Activated CD4-positive, alpha-beta T cell treated with anti-CD3 and anti-CD28 coated beads, Interleukin-2, amount 50 U/mL, for 24 hours (primary cell): ENCODE results near the gene IGFBP3.

Experiments
- DNase-seq, 2 donors: peaks; one replicate each; pipeline ENCODE4 v3.0.0-alpha.2; 2020; ENCODE audit warnings: low read depth in 1 of 2, low spot score in 1 of 2

Gene IGFBP3

DNA sequence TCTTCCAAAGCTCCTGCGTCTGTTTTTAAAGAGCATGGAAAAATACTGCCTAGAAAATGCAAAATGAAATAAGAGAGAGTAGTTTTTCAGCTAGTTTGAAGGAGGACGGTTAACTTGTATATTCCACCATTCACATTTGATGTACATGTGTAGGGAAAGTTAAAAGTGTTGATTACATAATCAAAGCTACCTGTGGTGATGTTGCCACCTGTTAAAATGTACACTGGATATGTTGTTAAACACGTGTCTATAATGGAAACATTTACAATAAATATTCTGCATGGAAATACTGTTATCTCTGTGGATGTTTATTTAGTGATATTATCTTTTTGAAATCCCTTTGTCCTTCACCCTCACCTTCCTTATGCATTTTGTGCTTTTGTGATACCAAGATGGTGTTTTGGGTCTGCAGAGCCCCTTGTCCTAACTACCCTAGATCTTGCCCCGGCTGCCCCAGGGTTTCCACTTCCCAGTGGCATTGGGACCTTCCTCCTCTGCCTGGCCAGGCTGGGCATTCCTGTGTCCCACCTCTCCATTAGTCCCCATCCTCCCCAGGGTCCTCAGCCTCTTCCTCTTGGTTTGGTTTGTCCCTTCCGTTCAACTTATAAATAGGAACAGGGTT lies 27.6 kb downstream of the IGFBP3 start:
- no peak for DNase-seq

DNA sequence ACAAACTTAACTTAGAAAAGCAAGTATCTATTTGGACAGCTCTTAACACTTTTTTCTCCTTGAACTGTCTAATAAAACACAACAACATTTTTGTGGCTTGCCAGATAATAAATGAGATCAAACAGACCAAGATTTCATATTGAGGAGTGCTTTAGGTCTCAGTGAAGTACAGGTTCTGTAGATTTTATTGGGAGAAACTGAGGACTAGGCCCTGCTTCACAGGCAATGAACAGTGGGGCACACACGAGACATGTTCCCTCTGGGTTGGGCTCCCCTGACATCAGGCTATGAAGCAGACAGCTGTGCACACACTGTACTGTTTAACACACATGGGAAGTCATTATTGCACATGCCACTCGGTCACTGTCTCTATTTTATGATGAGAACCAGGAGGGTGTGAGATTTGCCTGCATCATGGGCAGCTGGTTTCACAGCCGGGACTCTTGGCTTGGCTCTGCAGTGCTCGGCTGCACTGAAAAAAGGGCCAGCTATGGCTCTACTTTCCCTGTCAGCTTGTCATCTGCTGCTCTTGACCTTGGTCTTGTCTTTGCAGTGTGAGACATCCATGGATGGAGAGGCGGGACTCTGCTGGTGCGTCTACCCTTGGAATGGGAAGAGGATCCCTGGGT lies 28.6 kb downstream of the IGFBP3 start:
- no peak for DNase-seq

DNA sequence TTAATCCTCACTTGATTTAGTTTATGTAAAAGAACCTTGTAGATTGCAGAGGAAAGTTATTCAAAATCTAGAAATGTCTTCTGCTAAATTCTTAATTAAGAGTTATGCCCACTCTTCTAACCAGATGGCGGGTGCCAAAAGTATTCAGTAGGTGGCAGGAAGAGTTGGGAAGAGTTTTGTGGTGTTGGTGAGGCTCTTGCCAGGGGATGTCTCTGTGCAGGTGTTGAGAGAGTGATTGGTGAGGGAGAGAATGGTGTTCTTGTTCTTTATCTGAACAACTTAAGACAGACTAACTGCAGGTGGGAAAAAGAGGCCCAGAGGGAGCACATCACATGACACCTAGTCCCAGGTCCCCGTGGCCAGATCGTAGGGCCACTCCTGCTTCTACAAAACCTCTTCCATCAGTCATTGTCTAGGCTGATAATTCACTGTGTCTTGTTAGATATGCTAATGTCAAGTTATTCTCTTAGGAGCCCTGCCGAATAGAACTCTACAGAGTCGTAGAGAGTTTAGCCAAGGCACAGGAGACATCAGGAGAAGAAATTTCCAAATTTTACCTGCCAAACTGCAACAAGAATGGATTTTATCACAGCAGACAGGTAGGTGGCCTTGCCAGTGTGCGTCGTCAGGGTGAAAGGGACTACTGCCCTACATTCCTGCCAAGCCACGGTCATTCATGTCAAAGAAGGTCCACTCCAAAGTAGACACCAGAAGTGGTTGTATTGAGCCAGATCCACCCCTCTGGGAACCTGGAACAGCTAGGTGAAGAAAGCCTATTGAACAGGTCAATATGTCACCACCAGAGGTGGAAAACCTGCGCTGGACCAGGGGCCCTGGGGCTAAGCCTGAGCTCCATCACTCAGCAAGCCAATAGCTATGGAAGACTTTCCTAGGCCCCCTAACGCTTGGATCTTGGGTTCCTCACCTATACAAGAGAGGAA lies 29.3 kb downstream of the IGFBP3 start:
- DNase-seq = no peak

DNA sequence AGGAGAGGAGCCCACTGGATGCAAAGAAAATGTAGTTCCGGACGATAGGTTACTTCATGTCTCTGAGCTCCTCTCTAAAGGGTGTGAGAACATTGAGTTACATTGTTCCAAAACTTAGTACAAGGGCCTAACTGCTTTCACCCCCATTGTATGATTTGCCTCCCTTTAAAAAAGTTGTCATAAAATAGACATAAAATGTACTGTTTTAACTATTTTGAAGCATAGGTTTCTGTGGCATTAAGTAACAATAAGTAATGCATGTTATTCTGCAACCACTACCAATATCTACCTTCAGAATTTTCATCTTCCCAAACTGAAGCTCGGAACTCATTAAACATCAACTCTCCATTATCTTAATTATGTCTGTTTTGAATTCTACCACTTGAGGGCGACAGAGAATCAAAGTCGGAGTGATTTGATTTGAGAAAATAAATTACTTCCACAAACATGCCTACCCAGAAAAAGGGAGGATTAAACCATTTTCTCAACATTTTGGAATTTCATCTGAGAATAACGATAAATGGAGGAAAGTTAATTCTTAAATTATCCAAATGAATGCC lies 30.1 kb downstream of the IGFBP3 start:
- DNase-seq = no peak

DNA sequence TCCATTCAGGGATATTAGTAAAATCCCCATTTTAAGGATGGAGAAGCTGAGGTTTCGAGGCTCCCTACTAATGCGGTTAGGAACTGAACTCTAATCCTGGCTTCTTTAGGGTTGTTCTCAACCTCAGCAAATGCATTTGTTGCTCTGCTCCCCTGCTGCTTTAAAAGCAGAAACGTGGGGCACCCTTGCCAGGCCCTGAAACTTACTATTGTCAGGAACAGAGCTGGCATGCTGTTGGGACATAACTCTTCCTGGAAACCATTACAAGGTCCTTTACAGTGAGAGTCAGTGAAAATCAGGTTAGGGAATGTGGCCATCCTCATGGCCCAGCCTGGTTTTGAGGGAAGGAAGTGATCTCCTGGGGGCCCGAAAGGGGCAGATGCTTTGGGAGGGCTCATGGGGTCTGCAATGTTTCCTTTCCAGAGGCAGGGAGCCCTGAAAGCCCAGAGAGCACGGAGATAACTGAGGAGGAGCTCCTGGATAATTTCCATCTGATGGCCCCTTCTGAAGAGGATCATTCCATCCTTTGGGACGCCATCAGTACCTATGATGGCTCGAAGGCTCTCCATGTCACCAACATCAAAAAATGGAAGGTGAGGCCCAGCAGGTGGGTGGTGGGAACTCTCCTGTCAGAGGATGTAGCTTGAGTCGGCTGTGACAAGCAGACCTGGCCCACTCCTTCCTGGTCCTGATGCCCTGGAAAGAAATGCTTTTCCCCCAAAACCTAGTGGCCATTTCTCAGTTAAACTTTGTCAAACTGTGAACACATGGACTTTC lies 30.8 kb downstream of the IGFBP3 start:
- DNase-seq = no peak

DNA sequence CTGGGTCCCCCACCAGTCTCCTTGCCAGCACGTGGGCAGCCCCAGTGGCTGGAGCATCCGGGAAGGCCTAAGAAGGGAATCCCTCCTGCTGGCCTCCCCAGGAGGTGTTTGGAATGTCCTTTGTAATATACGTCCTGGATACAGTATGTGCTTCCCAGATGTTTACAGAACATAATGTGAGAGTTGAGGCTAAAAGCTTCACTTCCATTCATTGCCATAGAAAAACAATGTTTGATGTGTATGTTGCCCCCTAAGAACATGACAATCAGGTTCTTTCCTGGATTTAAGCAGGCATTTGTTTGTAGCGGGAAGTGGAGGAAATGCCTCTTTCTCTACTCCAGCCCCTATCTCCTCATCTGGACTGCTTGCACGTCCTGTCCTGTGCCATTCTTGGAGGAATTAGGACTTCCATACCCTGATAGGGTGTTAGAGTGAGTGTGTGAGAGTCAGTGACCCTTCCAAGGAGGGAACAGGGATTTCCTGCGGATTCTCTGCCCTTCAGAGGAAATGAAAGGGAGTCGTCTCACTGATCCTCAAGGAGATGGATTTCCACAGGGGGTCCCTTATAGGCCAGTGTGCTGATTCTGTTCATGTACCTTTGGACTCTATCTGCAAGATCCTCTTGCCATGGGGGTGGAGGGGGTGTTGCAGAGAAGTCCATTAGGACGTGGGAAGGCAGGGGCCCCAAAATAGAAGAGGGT lies 31.6 kb downstream of the IGFBP3 start:
- no peak for DNase-seq

DNA sequence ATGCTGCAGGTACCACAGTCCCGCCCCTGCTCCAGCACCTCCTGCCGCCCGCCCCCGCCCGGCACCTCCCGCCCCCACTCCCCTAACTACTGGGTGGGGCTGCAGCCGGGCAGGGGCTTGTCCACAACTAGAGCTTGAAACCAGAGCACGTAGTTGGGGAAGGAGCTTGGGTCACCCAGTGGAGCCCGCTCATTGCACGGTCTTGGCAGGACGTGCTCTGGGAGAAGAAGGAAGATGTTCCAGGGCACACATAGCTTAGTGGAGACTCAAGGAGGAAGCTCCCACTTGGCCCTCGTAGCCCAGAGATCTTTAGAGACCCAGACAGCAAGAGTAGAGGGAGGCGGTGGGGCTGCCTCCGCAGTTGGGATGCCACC lies 32.1 kb downstream of the IGFBP3 start:
- no peak for DNase-seq

DNA sequence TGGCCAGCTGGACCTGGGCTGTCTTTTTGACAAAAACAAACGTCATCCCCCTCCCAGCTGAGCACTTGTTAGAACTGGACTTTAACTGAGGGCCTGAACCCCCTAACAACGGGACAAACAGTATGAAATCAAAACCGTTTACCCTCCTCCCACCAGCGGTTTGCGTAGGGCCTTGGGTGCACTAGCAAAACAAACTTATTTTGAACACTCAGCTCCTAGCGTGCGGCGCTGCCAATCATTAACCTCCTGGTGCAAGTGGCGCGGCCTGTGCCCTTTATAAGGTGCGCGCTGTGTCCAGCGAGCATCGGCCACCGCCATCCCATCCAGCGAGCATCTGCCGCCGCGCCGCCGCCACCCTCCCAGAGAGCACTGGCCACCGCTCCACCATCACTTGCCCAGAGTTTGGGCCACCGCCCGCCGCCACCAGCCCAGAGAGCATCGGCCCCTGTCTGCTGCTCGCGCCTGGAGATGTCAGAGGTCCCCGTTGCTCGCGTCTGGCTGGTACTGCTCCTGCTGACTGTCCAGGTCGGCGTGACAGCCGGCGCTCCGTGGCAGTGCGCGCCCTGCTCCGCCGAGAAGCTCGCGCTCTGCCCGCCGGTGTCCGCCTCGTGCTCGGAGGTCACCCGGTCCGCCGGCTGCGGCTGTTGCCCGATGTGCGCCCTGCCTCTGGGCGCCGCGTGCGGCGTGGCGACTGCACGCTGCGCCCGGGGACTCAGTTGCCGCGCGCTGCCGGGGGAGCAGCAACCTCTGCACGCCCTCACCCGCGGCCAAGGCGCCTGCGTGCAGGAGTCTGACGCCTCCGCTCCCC lies 32.7 kb downstream of the IGFBP3 start, which contains the start of gene IGFBP1:
Gene IGFBP1 (plus strand): TSS at position 304 of the 808 bp plus-strand sequence. CDS start 165 bp downstream, at position 469.
- DNase-seq = no peak

DNA sequence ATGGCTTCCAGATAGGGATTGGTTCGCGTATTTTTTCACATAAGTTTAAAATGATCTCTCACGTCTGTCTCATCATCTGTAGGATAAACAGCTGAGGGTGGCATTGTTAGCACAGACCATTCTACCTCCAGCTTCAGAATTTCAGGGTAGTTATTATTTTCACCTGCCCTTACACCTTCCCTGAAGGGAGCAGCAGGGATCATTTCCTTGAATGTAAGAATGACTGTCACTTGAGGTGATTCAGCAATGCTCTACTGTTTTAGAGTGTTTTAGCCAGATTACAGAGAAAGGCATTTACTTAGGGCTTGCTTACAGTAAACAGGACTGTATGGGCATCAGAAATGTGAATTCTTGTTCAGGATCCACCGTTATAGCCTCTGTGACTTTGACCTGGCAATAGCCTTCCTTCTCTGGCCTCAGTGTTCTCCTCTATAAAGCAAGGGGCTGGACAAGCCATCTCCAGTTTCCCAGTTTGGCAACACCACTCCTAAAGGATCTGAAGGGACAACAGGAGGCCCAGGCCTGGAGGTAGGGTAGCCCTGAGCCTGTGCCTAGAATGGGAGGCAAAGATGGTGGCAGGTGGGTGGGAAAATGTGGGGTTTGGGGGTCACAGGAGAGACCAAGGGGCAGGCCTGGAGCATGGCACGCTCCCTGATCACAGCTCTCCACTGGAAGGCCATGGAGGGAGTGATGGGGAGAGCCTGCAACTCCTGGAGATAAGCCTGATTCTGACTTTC lies 34.0 kb downstream of the IGFBP3 start:
- DNase-seq = no peak

DNA sequence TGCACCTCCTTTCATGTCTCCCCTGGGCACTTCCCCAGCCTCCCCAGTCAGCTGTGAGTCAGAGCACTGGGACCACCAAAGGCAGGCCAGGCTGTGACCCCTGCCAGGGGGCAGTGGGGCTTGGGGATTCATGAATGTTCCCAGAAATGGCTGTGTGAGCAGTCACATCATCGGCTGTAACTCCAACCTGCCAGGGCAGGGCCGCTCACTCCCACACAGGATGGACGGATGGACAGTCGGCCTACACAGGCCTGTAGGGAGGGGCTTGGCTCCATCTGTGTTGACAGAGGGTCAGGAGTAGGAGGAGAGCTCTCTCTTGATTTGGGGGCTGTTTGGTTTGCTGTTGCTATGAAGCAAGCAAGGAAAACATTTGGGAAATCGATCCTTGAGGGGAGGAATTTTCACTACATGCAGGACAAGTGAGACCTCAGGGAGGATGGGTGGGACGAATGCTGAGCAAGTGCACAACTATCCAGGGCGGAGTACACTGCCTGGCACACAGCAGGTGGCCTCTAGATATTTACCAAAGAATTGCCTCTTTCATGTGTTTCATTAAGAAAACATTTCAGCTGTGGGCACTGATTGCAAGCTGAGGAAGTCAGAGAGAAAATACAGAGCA lies 35.7 kb downstream of the IGFBP3 start:
- no peak for DNase-seq

DNA sequence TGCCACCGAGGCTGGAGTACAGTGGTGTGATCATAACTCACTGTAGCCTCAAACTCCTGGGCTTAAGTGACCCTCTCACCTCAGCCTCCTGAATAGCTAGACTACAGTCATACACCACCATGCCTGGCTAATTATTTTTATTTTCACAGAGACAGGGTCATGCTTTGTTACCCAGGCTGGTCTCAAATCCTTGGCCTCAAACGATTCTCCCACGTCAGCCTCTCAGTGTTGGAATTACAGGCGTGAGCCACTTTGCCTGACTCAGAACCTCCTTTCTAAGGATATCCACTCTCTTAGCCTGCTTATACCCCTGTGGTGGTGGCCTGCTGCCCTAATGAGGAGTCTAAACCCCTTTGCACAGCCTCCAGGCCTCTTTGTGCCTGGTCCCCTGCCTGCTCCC lies 36.9 kb downstream of the IGFBP3 start:
- no peak for DNase-seq

DNA sequence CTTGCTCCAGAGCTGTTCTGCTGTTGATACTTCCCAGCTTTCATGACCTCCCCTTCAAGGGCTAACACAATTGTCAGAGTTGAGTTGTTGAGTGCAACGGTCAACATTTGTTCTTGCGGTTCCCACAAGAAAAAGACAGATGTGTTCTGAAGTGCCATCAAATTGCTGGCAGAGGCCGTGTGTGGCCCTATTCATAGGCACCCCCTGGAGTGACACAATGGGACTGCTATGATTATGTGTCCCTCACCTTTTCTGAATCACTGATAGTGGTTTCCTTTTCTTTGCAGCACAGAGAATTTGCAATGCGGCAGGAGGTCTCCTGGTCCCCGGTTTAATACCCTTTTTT lies 38.6 kb downstream of the IGFBP3 start:
- DNase-seq = no peak

DNA sequence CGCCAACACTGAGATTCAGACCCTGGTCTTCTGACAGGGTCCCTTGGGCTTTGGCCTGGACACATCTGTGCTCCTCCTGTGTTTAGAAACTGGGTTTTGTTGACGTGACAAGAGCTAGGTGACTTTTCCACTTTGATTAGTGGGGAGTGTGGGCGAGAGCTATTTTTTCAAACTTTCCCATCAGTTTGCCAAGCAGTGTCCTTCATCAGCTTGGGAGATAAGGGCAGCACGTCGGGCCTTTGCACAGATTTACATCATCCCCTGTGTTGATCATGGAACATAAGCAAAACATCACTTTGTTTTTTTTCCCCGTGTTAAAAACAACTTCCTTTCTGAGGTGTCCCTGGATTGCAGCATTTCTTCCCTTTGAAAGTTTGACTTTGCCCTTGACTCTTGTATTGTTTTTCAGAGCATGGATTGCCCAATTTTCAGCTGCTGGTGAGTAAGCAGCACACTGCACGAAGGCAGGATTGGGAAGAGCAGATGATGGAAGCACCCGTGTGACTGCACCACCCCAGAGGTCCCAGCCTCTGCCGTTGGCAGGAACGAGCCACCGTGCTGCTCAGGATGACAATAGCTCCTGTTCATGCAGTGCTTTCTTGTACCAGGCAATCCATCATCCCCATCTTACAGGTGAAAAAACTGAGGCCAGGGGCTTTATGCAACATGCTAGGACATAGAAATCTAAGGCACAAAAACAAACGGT lies 39.2 kb downstream of the IGFBP3 start:
- no peak for DNase-seq

DNA sequence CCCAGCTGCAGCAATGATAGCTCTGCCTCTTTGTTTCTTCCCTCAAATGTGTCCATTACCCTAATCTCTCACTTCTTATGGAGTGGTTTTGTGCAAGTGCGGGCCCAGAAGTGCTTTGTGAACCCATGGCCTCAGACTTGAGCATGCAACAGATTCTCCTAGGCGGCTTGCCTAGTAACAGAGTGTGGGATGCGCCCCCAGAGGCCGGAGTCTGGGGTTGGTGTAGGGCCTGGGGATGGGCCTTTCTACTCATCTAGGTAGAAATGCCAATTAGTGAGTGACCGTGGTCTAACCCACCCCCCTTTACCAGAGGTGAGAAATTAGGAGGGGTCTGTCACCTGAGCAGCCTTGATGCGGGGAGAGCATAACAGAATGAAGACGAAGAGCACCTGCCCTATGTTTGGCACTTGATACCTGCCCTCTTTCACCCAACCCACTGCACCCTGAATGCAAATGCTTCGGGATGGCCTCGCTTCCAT lies 39.8 kb downstream of the IGFBP3 start:
- no peak for DNase-seq

DNA sequence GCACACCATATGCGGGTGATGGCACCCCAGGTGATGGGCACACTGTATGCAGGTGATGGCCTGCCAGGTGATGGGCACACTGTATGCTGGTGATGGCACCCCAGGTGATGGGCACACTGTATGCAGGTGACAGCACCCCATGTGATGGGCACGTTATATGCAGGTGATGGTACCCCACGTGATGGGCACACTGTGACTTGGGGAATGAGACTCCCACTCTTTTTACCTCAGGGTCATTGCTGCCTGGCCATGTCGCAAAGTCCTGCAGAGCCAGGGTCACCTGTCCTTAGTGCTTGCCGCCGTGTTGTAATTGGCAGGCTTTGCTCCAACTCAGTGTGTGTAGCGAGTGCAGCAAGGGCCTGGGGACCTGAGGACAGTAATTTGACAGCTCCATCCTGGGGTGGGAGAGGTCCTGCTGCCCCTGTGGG lies 40.6 kb downstream of the IGFBP3 start:
- no peak for DNase-seq

DNA sequence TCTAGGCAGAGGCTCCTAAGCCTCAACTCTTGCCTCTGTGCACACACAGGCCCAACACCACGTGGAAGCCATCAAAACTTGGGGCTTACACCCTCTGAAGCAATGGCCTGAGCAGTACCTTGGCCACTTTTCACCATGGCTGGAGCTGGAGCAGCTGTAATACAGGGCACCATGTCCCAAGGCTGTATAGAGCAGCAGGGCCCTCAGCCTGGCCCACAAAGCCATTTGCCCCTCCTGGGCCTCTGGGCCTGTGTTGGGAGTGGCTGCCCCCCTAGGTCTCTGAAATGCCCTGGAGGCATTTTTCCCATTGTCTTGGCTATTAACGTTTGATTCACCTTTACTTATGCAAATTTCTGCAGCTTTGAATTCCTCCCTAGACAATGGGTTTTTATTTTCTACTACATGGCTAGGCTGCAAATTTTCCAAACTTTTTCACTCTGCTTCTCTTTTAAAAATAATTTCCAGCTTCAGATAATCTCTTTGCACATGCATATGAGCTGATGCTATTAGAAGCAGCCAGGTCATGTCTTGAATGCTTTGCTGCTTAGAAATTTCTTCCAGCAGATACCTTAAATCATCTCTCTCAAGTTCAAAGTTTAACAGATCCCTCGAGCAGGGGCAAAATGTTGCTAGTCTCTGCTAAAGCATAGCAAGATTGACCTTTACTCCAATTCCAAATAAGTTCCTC lies 42.5 kb downstream of the IGFBP3 start:
- DNase-seq = no peak

DNA sequence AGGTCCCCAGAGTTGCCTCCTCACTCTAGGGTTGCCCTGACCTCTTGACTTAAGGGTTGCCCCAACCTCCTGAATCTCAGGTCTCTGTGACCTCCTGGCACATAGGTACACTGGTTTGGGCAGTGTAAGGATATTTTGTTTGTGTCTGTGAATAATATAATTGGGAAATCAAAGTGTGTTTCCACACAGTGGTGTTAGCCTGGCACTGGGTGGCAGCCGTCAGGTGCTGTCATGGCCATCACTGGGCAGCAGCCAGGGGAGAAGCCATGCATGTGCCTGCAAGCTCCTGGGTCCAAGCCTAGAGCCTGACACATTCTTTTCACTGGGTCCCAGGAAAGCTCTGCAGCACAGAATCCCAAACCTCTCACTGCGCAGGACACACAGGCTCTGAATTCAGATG lies 44.6 kb downstream of the IGFBP3 start:
- DNase-seq = no peak
